NCI-H82 treated with DMSO at 0.1 percent for 48 hours (cell line): Measurements from ENCODE around the gene SSTR3.
A peak's percentile ranks its signal among the peaks of the same experiment; 100 is the strongest.
"Not testable (repeated sequence)": the region's sequence is repeated elsewhere in the genome, so short reads cannot be mapped to it uniquely, and the experiment has no call there.

Experiments
- DNase-seq: peaks from one replicate; lab custom pipeline; 2025; ENCODE audit not compliant: unreplicated experiment; lab: John Stamatoyannopoulos, UW

SSTR3 gene

DNA sequence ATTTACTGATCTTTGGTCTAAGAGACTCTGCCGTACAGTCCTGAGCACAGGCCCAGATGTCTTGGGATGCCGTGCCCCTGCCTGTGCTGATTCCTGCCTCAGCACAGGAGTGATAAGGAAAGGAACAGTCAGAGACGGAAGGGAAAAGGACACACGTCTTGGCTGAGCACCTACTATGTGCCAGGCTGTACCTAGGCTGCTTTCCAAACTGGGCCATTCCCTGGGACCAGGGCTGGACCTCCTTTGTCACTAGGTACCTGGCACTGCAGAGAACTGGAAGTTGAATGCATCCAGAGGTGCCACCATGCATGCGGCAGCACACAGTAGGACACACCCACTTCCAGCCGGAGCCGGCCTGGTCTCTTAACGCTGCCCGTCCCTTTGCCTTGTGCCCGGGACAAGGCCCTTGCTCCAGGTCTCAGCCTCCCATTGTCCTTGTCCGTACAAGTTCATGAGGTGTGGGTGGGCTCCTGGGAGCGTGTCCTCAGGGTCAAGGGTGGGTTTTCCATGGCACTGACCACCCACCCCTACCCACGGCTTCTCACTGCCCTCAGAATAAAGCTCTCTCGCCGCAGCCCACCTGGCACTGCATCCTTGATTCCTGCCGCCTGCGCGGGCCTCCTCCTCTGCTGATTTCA, 1.1 kb upstream of the SSTR3 start:
- DNase-seq = no peak

DNA sequence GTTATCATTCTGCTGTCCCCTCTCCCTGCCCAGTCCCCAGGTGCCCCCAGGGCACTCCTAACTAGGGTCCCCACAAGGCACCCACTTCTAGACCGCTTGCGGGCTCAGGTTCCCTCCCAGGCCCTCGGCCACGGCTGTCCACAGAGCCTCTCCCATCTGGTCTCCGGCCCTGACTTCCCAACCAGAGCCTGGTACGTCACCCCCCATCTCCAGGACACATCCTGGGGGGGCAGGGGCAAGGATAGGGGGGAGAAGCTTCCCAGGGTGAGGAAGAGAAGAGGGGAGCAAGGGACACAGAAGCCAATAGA, 457 bp downstream of the SSTR3 start:
- no peak for DNase-seq

DNA sequence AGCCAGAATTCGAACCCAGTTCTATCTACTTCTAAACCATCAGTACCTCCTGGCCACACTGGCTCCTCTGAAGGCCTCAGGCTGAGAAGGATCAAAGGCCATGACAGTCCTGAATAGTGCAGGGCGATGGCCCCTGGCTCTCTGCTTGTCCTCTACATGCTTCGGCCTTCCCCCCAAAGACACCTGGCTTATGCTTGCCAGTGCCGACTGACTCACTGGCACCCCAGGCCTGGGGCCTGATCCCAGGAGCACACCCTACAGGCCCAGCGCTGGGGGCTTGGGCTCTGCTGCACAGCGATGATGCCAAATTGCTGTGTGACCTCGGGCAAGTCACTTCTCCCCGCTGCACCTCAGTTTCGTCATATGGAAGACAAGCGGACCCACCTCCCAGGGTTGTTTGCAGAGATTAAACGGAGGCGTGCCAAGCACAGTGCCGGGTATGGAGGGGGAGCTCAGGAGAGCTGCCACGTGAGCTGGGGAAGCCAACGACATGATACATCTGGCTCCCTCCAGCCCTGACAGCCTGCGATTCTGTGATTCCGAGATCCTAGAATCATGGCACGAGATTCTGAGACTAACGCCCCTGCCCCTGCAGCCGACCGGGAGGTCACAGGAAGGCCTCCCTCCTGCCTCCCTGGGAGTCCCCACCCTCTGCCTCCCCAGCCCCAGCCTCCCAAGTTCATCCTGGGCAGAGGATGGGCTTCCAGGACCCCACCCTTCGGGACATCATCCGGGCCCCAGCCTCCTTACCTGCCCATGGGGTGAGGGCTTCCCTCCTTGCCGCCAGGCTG, 1.0 kb downstream of the SSTR3 start:
- no peak for DNase-seq

DNA sequence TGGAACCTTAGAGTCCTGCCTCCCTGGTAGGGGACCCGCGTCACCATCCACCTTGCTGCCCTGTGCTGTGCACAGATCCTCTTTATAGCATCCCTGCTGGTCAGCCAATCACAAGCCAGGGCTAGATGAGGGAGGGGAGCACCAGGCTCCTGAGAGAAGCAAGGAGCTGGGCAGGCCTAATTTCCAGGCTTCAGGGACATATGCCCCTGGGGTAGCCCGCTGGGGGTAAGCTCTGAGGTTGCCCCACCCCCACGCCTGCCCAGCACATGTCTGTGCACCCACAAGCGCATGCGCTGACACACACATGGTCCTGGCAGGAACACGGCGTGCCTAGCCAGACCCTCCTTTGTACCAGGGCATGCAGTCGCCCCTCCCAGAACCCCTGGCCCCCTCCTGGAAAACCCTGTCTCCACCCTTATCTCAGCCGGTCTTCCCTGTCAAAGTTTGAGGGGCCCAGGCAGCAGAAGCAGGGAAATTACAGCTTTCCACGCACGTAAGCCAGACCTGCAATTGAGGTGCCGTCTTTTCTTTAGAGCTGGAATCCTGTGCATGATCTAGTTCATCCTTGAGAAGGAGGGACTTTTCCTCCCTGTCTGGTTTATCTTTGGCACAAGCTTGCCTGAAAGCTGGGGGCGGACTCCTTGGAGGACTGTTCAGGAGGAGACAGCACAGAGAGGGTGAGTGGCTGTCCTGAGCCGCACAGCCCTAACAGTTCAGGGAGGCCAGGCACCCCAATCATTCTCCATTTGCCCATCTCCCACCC, 2.1 kb downstream of the SSTR3 start:
- DNase-seq = no peak

DNA sequence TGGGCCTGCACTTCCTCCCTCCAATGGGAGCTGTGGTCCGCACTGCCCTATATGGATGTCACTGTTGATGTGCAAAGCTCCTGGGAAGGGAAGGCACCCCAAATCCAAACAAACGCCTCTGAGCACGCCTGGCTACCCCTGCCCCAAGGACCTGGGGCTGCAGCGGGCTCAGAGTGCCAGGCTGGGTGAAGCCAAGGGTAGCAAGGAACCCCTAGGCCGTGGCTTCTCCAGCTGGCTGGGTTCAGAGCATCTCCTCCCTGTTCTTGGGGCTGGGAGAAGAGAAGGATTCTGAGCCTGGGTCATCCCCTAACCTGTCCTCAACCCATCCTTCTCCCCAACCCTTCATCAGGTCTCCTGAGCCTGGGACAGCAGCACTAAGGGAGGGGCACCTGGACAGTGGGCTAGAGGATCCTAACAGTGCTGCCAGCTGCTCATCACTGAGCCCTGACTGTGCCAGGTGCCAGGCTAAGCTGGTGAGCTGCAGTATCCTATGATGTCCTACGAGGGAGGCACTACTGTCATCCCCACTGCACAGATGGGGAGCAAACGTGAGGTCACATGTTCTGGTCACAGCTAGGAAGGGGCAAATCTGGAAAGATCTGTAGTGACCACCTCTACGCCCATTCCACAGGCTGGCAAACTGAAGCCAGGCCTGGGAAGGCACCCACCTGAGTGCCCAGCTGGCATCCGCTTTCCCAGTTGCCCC, 3.0 kb downstream of the SSTR3 start:
- no peak for DNase-seq

DNA sequence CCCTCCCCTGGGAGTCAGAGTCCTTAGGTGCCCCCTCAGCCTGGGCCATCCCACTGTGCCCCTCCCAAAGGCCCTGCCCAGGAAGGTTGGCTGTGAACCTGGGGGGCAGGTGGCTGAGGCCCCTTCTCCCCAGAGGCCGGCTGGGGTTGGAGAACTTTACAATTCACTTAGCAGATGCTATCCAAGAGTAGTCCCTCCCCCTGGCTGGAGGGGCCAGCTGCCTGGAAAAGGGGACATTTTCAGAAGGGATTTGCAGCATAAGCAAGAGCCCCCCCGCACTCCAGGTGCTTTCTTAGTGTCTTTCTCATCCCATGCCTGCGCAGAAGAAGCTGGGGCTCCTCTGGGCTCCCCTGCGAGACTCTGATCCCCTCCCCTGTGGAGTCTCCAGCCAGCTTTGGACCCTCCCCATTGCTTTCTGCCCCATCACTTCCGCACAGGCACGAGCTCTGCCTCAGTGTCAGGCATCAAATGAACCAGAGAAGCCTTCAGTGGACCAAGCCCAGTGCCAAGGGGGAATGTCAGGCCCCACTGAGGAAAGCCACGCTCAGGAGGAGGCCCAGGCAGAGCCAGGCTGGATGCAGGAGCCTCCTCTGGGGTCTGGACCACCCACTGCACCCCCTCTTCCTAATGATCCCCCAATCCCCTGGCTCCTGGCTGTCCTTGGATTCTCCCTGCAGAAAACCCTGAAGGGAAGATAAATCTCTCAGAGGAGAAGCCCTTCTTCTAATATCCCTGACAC, 3.7 kb downstream of the SSTR3 start:
- DNase-seq = no peak

DNA sequence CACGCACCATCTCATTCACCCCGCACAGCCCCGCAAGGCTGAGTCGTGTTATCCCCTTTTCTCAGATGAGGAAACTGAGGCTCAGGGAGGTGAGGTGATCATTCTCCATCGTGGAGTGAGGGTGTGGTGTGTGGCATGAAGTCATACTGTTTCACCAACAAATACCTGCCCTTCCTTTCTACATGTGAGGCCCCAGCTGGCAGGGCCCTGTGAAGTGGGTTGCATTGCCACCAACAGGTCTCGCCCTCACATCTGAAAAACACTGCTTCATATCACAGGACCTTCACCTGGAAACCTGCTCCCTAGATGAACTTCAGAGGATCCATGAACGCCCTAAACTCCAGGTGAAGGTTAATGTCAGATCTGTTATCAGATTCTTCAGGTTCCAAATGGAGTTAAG, 4.3 kb downstream of the SSTR3 start:
- DNase-seq = no peak

DNA sequence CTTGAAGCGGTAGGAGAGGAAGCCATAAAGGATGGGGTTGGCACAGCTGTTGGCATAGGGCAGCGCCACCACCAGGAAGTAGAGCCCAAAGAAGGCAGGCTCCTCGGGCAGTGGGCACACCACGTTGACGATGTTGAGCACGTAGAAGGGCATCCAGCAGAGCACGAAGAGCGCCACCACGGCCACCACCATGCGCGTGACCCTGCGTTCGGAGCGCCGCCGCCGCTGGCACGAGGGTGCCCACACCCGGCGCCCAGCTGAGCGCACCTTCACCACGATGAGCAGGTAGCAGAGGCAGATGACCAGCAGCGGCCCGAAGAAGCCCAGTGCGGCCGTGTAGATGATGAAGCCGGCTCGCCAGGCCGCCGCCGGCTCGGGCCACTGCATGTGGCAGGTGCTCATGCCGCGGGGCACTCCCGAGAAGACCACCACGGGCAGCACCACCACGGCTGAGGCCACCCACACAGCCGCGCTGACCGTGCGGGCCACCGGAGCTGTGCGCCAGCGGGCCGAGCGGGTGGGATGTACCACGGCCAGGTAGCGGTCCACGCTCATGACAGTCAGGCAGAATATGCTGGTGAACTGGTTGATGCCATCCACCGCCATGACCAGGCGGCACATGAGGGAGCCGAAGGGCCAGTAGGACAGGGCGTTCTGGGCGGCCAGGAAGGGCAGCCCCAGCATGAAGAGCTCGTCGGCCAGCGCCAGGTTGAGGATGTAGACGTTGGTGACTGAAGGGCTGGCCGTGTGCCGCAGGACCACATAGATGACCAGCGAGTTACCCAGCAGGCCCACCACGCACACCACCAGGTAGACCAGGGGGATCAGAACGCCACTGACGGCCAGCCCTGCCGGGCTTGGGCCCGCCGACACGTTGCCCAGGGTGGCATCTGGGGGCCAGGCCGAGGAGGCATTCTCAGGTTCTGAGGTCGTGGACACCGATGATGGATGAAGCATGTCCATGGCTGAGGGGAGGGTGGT, 5.1 kb downstream of the SSTR3 start:
- no peak for DNase-seq

DNA sequence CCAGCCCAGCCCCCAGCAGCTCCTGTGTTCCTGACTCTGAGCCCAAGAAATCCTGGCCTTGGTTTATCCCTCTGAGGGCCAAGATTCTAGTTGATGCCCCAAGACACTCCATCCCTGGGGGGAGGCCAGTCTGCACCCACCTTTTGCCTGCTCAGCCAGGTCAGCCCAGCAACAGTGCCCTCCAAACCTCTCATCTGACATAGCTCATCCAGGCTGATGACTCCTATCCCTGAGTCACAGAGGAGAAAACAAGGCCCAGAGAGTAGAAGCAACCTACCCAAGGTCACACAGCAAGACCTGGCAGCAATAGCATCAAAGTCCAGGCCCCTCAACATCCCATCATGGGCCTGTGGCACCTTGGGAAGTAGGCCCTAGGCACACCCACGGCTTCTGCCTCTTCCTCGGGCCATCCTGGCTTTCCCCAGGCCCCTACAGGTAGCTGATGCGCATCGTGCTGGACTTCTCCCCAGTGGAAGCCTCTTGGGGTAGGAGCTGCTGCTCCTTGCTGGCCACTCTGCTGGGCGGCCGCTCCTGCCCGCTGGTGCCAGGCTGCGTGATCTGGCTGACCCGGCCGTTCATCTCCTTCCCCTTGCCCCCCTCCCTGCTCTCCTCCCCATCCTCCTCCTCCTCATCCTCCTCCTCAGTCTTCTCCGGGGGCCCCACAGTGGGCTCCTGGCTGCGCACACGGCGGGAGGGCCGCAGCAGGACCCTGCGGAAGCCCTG, 6.0 kb downstream of the SSTR3 start:
- DNase-seq = no peak

DNA sequence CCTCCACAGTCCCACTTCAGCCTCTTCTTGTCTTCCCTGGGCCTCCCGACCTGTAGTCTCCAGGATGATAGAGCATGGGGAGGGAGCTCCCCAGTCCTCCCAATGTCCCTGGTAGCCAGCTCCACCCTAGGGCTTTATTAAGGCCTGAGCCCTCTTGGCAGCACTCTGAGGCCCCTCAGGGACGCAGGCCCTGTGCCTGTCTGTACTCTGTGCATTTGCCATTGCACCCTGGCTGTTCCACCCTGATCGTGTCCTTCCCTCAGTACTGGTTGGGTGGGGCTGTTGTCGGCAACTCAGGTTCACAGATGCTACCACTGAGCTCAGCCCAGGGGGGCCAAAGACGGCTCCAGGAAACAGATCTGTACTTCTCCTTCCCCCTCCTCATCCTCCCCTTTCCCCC, 7.2 kb downstream of the SSTR3 start:
- no peak for DNase-seq

DNA sequence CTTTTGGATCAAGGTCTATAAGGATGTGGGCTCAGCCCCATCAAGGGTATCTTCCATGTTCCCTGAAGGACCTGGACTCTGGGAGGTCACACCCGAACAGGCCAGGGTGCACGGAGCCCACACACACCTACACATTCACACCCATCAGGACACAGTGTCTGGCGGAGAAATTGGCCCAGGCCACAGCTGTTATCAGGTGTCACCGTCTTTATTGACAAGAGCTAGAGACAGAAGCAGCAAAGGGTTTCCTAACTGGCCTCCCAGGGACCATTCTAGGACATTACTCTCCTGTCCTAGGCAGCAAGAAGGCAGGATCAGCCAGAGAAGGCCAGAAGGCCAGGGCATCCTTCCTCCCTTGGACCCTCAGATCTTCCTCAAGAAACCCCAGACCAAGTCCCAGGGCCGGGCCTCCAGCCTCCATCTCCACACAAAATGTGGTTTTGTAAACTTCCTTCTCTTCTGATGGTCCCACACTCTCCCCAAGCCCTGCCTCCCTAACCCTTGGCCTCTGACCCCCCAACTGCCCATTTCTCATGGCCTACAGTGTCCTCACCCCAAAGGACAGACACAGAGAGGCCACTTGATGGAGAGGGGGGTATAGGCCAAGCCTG, 8.1 kb downstream of the SSTR3 start:
- no peak for DNase-seq

DNA sequence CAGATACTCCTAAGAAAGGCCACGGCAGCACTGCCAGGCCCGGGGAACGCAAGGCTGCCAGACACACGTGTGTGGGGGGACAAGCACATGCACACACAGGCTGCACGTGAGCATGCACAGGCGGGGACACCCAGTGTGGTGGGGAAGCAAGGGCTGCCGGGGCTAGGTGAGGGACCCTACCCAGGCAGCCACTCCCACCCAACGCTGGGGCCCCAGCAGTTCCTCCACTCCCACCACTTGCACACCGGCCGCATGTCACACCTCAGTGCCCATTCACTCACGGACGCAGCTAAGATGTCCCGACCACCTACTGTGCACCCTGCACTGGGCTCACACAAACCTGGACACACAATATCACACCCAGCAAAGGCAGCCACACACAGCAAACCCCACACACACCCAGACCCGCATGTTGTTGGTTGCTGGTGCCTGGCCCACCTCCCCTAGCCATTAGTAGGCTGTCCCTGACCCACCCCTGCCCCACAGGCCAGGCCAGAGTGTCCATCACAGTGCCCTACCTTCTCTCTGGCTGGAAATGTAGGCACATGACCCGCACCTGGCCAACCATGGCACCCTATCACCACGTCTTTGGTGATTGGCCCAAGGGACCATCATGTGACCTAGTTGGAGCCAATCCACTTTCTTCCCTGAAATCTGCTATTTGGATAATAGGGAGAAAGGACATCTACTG, 8.8 kb downstream of the SSTR3 start:
- DNase-seq = no peak

DNA sequence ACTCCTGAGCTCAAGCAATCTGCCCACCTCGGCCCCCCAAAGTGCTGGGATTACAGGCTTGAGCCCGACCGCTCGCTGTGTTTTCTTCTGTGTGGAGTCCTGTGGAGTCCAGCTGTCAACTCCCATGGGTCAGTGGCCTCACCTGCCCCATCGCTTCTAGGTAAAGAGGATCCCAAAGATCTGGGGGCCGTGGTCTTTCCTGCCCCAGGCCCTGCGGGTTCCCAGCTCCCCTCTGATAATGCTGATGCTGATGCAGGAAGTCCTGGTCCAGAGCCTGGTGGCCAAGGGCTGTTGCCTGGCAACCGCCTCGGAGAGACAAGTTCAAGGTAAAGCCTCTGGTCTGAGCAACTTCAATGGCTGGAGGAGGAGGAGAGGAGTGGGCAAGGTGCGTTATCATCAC, 9.6 kb downstream of the SSTR3 start:
- no peak for DNase-seq

DNA sequence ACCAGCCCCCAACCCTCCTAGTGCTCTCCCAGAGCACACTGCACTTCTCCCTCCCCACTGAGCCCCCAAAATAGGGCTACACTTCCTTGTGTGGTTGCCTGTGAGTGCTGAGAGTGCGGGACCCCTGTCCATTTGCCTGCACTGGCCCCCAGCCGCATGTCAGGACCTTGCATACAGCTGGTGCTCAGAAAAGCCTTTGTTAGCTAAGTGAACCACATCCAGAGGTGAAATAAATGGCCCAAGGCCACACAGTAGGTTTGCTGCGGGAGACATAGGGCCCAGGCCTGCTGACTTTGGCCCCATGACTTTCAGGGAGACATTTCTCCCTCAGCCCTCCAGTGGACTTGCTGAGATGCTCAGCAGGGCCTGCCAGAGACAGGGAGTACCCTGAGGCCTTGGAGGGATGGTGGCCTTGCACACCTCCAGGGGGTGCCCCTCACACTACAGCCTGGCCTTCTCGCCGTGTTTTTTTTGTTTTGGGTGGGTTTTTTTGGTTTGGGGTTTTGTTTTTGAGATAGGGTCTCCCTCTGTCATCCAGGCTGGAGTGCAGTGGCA, 10.2 kb downstream of the SSTR3 start:
- DNase-seq = no peak

DNA sequence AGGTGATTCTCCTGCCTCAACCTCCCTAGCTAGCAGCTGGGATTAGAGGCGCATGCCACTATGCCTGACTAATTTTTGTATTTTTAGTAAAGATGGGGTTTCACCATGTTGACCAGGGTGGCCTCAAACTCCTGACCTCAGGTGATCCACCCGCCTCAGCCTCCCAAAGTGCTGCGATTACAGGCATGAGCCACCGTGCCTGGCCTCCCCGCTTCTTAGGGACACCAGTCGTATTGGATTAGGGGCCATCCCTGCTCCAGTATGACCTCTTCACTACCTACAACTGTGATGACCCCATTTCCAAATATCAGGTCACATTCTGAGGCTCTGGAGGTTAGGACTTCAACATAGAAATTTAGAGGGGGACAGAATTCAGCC, 10.8 kb downstream of the SSTR3 start:
- not testable (repeated sequence) for DNase-seq

DNA sequence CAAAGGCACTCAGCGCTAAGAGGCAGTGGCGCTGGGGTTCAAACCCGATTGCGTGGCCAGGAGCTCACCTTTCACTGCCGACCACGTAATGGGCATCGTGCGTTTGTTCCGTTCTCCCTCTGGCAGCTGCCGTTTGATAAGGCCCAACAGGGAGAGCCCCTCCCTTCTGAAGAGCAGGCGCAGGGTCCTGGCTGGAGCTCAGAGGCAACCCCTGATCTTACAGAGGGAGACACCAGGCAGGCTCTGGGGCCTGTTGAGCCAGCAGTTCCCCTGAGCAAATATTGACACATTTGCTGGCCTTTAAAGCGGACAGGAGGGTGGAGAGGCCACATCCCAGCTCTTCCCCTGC, 12.5 kb downstream of the SSTR3 start:
- DNase-seq = no peak

DNA sequence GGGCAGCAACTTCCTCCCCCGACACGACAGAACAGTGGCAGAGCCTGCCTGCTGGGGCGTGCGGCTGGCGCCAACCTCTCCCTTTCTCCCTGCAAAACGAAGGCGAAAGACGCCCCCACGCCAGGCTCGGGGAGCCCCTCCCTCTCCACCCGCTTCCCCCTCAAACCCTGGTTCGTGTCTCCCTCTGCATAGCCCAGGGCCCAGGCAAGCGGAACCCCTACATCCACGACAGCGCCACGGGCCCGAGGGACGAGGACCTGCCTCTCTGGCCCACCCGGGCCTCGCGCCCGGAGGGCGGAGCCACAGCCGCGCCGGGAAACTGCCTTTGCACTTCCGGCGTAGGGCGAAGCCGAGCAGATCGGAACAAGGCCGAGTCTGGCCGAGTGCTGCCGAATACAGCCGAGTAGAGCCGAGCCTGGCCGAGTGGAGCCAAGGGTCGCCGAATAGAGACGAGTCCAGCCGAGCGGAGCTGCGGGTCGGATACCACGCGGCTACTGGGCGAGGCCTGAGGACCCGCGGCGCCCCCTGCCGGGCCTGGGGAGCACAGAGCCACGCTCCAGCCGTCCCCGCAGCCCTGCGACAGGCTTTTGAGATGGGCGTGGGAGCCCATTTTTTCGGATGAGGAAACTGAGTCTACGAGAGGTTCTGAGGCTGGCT, 13.0 kb downstream of the SSTR3 start:
- DNase-seq = peak; percentile 81
